K562 (cell line): ENCODE data around the gene THSD8.

Experiments used
- CTCF ChIP-seq, 3 experiments: IDR thresholded peaks in 2 of 3; conservative IDR thresholded peaks in 1 of 3; 2 replicates each; pipeline ENCODE4 v1.5.1; 2011 to 2012; ENCODE audit warnings: low read length in 3 of 3, mild to moderate bottlenecking in 3 of 3, control low read depth in 2 of 3, improper control_type of control experiment in 1 of 3, inconsistent platforms in 1 of 3, low read depth in 1 of 3, mixed read lengths in 1 of 3, moderate library complexity in 1 of 3; ENCODE audit not compliant: insufficient read depth in 2 of 3
- FOXJ3 ChIP-seq: sonication (generic); formaldehyde crosslinking; IDR thresholded peaks from 2 replicates; pipeline ENCODE4 v1.4.0; 2020; ENCODE audit warnings: mild to moderate bottlenecking, missing genetic modification reagents
- HOMEZ ChIP-seq: fragments of 250-450 bp; sonication (Bioruptor Pico); IDR thresholded peaks from 2 replicates; pipeline ENCODE4 v1.4.0; 2020; ENCODE audit warnings: mild to moderate bottlenecking, moderate library complexity
- MITF ChIP-seq: IDR thresholded peaks from 2 replicates; pipeline ENCODE4 v1.6.1; 2014; ENCODE audit warnings: antibody characterized with exemption
- POLR2A ChIP-seq: fragments of 450-650 bp; conservative IDR thresholded peaks from 2 replicates; pipeline ENCODE4 v1.6.1; 2016
- RAD21 ChIP-seq, 2 experiments: fragments of 250-450 bp in 1 of 2; fragments of 450-650 bp in 1 of 2; sonication (Bioruptor Pico) in 1 of 2; formaldehyde crosslinking in 1 of 2; IDR thresholded peaks in 1 of 2; conservative IDR thresholded peaks in 1 of 2; 2 replicates each; pipeline versions ENCODE4 v1.4.0 to v1.8.0; 2020 to 2022; ENCODE audit warnings: mild to moderate bottlenecking in 2 of 2, moderate library complexity in 1 of 2
- STAT6 ChIP-seq: sonication (generic); formaldehyde crosslinking; IDR thresholded peaks from 2 replicates; pipeline ENCODE4 v1.8.1; 2023; ENCODE audit warnings: mild to moderate bottlenecking, missing genetic modification reagents
- YY1 ChIP-seq, 3 experiments: IDR thresholded peaks; 2 replicates each; pipeline ENCODE4 v1.6.1; 2011; ENCODE audit warnings: low read length in 2 of 3, mild to moderate bottlenecking in 2 of 3, moderate library complexity in 2 of 3, borderline replicate concordance in 1 of 3, control low read depth in 1 of 3, low read depth in 1 of 3; ENCODE audit not compliant: insufficient read depth in 3 of 3, insufficient replicate concordance in 2 of 3, control insufficient read depth in 1 of 3, insufficient read length in 1 of 3; ENCODE audit errors: extremely low read depth in 1 of 3
- ZBTB5 ChIP-seq: fragments of 450-650 bp; IDR thresholded peaks from 2 replicates; pipeline ENCODE4 v1.6.1; 2017; ENCODE audit warnings: antibody characterized with exemption
- ZC3H11A ChIP-seq: IDR thresholded peaks from 2 replicates; pipeline ENCODE4 v1.6.1; 2012; ENCODE audit warnings: low read depth, low read length, improper control_type of control experiment
- ZFX ChIP-seq: sonication (generic); formaldehyde crosslinking; IDR thresholded peaks from 2 replicates; pipeline ENCODE4 v1.8.0; 2022; ENCODE audit warnings: mild to moderate bottlenecking, missing genetic modification reagents, moderate library complexity
- ZNF217 ChIP-seq: sonication (generic); formaldehyde crosslinking; IDR thresholded peaks from 2 replicates; pipeline ENCODE4 v1.8.0; 2022; ENCODE audit warnings: mild to moderate bottlenecking, missing genetic modification reagents
- ZNF398 ChIP-seq: fragments of 250-450 bp; sonication (Bioruptor Pico); IDR thresholded peaks from 2 replicates; pipeline ENCODE4 v1.8.0; 2021; ENCODE audit warnings: moderate library complexity, mild to moderate bottlenecking, inconsistent platforms

- TF ChIP-seq RAD21 (CRISPR knock-in tag; conservative IDR thresholded peaks at IDR 0.05 in 1 of 2, IDR thresholded peaks at IDR 0.05 in 1 of 2) (no peak), ZC3H11A (no peak), POLR2A (no peak), STAT6 (CRISPR knock-in tag) (no peak), ZBTB5 (no peak), MITF (no peak), ZNF398 (CRISPR knock-in tag) (no peak), ZFX (CRISPR knock-in tag) (peak; percentile 23; the same call in 1 of the 2 replicates), FOXJ3 (CRISPR knock-in tag) (no peak), HOMEZ (CRISPR knock-in tag) (no peak), YY1 (IDR thresholded peaks at IDR 0.05; ENCODE audit: borderline replicate concordance in 1 of 3, control insufficient read depth in 1 of 3, extremely low read depth in 1 of 3, insufficient read depth in 3 of 3, insufficient read length in 1 of 3, insufficient replicate concordance in 2 of 3, low read depth in 1 of 3, low read length in 2 of 3) (no peak), ZNF217 (CRISPR knock-in tag) (no peak), CTCF (IDR thresholded peaks at IDR 0.05 in 2 of 3, conservative IDR thresholded peaks at IDR 0.05 in 1 of 3; ENCODE audit: insufficient read depth in 2 of 3, low read depth in 1 of 3, low read length in 3 of 3) (no peak)
Observed at GRCh38 chr19:12786141-12786870, 15.6 kb upstream of the THSD8 start.
